Measurements from ENCODE around the gene ADAM15. TPM values are rescaled to one million over a fixed set of nuclear protein-coding genes. Genes with fewer than 3 reads are reported as not detected.

ADAM15 gene
- total RNA-seq, 1 donor from 2014 or later = 101 TPM

DNA sequence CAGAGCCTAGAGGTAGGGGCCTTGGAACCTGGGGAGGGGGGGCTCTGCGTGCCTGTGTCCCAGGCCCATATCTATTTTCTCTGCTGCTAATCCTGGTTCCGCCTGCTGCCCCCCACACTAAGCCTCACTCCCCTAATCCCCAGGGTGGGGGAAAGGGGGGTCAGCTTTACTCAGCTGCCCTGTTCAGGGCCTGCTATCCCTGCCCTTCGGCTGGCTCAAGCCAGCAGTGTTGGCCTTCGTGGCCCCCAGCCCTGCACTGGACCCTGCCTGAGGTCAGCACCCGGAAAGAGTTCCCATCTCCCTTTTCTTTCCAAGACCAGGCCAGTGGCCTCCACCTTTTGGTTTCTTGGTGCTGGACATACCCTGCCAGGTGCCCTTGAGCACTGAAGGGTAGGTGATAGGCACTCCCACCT is 40.1 kb upstream of the ADAM15 start:
- DNase-seq (ENCODE audit: missing footprints) = peak; percentile 9
- no peak for ATAC-seq
- intact Hi-C loops (cut with DNase I) = no loop called here

- no peak for DNase-seq (ENCODE audit: missing footprints)
- intact Hi-C loops (cut with DNase I) = no loop called here
- no peak for ATAC-seq
Observed at GRCh38 chr1:155011437-155012025, 39.6 kb upstream of the ADAM15 start.

GRCh38 chr1:155012026-155012546 is 39.0 kb upstream of the ADAM15 start:
- DNase-seq (ENCODE audit: missing footprints) (peak; percentile 89), ATAC-seq (peak; percentile 42)
- intact Hi-C loops (cut with DNase I) = no loop called here

- intact Hi-C loops (cut with DNase I) = no loop called here
- ATAC-seq (no peak), DNase-seq (ENCODE audit: missing footprints) (no peak)
Observed at GRCh38 chr1:155012776-155013602, 38.1 kb upstream of the ADAM15 start.

GRCh38 chr1:155013632-155014031 is 37.5 kb upstream of the ADAM15 start:
- intact Hi-C loops (cut with DNase I) = no loop called here
- DNase-seq (ENCODE audit: missing footprints) (no peak), ATAC-seq (no peak)

- ATAC-seq (no peak), DNase-seq (ENCODE audit: missing footprints) (no peak)
- intact Hi-C loops (cut with DNase I) = loop anchor here (5.0 kb wide), 1 partner anchor 43 kb away; the partner anchor contains the start of genes CKS1B and SHC1
Observed at GRCh38 chr1:155014709-155015508, 36.2 kb upstream of the ADAM15 start.

DNA sequence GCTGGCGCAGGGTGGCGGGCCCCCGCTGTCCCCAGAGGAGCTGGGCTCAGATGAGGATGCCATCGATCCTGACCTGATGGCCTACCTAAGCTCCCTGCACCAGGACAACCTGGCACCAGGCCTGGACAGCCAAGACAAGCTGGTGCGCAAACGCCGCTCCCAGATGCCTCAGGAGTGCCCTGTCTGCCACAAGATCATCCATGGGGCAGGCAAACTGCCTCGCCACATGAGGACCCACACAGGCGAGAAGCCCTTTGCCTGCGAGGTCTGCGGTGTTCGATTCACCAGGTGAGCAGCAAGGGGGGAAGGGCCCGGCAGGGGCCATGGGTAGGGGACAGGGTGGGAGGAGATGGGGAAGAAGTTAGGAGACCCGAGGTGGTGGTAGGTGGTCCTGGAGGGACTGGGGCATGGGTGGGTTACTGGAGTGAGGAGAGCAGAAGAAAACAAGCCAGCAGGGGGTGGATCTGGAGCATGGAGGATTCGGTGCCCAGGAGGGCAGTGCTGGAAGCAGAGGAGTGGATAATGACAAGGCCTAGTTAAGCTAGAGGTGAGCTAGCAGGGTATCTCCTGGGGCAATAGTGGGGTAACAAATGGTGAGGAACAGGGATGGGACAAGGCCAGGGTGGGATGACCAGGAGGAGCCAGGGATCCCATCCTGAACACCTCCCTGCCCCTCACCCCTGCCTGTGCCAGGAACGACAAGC is 35.4 kb upstream of the ADAM15 start:
- intact Hi-C loops (cut with DNase I) = loop anchor here (5.0 kb wide), 1 partner anchor 43 kb away; the partner anchor contains the start of genes CKS1B and SHC1
- DNase-seq (ENCODE audit: missing footprints) = no peak
- no peak for ATAC-seq

- no peak for DNase-seq (ENCODE audit: missing footprints)
- no peak for ATAC-seq
- intact Hi-C loops (cut with DNase I) = loop anchor here (5.0 kb wide), 1 partner anchor 44 kb away; the partner anchor contains the start of genes CKS1B and SHC1
Observed at GRCh38 chr1:155016231-155016831, 34.8 kb upstream of the ADAM15 start.

DNA sequence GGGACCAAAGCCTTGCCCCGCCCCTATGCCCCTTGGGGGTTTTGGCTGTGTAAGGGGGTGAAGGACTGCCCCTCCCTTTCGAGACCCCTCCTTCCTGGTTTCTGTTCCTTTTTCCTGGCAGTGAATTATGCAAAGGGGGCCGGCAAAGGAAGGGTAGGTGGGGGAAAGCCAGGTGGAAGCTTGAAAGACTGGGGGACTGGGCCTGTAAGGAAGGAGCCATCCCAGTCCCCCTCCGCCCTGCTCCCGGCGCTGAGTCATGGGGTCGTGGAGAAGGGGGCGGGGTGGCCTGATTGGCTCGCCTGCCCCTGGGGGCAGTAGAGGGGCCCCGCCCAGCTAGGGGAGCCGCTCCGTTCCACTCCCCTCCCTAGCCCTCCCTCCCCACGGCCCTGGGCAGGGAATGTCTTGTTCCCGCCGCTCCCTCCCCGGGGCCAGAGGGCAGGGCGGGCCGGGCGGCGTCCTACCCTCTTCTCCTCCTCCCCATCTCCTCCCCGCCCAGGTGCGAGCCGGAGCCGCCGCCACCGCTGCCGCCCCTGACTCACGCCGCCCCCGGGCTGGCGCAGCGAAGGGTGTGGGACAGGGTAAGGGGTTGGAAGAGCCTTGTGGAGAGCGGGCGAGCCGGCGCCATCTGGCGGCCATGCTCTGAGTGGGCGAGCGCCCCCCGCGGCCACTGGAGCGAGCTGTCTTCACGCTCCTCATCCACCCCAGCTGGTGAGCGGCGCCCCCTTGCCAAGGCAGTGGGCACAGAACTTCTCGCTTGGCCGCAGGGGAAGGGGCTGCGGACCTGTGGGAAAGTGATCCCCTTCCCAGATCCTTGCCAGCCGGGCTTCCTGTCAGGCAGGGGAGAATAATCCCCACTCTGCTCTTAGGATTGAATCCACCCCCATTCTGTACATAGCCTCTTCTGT is 33.8 kb upstream of the ADAM15 start:
- DNase-seq (ENCODE audit: missing footprints) (peak; percentile 95), ATAC-seq (peak; percentile 93)
- intact Hi-C loops (cut with DNase I) = loop anchor here (1.0 to 5.0 kb wide), 2 partner anchors 16 to 45 kb away; partner anchors contain the start of genes CKS1B and SHC1

- intact Hi-C loops (cut with DNase I) = loop anchor here (1.0 to 5.0 kb wide), 2 partner anchors 17 to 46 kb away; partner anchors contain the start of genes CKS1B and SHC1
- DNase-seq (ENCODE audit: missing footprints) = no peak
- no peak for ATAC-seq
Observed at GRCh38 chr1:155017946-155018316, 33.2 kb upstream of the ADAM15 start.

DNA sequence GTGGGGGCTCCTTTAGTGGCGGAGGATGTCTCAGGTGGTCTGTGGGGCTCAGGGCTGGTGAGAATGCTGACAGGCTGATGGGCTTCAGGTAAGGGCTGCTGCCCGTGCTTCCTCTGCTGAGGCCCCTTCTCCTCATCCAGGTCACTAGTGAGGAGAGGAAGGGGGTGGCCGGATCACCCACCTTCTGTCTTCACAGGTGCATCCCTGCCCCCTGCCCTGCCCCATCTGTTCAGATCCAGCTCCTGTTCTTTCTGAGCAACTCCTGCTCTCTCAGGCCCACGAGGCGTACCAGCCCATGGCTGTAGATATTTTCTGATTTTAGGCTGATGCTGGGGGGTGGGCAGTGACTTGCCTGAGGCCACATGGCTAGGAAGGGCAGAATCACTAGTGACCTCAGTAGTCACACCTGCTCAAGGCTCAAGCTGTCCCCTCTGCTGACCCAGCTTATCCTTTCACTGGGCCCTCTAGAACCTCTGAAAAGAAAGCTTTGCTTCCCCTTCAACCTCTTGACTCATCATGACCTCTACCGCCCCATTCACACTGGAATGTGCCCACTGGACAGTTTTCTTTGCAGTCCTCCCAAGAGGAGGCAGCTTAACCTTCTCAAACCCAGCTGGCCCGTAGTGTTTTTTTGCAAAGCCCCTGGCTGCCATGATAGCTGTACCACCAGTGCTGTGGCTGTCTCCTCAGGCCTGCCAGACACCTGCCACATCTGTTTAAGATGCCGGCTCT is 32.3 kb upstream of the ADAM15 start:
- ATAC-seq = no peak
- no peak for DNase-seq (ENCODE audit: missing footprints)
- intact Hi-C loops (cut with DNase I) = loop anchor here (5.0 kb wide), 1 partner anchor 46 kb away; the partner anchor contains the start of genes CKS1B and SHC1

DNA sequence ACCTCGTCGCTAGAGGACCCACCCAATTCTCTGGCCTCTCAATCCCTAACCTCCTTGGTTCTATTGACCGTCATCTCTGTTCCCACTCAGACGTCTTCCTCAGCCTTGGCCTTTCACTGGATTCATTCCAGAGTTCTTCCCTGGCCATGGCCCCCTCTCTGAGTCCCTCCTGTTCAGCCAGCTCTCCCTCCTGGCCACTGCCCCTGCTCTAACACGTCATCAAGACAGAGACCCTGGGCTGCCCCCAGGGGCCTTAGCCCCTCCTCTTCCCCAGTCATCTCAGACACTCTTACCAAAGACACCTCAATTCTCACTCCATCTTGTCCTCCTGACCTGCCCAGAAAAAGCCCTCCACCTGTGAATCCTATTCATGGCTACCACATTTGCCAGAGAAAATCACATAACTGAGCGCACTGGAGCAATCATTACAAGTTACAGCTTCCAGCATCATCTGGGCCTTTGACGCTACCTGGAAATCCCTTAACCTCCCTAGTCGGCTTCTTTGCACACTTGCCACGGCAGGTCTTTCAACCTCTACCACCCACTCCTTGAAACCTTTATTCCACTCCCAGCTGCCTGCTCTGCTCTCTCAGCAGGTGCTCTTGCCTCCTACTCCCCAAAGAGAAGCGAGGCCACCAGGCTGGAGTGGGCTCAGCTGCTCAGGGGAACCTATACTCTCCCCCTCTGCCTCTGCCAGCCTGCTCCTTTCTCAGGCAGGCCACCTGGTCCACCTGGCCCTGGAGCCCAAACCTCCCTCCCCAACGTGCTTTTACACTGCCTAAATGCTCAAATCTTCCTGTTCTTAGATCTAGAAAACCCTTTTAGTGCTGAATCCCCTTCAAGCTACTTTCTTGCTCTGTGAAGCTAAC is 31.5 kb upstream of the ADAM15 start:
- ATAC-seq = no peak
- DNase-seq (ENCODE audit: missing footprints) = no peak
- intact Hi-C loops (cut with DNase I) = loop anchor here (5.0 kb wide), 1 partner anchor 47 kb away; the partner anchor contains the start of genes CKS1B and SHC1

DNA sequence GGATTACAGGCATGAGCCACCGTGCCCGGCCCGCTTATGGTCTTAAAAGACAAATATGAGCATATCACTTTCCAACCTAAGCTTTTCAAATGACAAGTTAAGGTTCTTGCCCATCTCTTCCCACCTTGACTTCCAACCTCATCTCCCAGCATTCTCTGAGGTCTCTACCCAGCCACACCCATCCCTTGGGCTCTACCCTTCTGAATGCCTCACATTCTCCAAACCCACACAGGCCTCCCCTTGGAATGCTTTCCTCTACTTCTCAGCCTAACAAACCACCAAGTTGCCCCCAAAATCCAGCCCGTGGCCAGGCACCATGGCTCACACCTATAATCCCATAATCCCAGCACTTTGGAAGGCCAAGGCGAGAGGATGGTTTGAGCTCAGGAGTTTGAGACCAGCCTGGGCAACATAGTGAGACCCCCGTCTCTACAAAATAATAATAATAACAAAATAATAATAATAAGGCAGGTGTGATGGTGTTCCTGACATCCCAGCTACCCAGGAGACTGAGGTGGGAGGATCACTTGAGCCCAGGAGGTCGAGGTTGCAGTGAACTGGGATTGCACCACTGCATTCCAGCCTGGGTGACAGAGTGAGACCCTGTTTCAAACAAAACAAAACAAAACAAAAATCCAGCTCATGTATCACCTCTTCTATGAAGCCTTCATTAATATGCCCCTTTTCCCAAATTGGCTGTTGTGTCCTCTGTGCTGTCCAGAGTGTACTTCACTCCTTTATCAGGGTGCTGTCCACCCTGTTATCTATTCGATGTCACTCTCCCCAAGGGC is 28.8 kb upstream of the ADAM15 start:
- intact Hi-C loops (cut with DNase I) = no loop called here
- ATAC-seq = no peak
- no peak for DNase-seq (ENCODE audit: missing footprints)

DNA sequence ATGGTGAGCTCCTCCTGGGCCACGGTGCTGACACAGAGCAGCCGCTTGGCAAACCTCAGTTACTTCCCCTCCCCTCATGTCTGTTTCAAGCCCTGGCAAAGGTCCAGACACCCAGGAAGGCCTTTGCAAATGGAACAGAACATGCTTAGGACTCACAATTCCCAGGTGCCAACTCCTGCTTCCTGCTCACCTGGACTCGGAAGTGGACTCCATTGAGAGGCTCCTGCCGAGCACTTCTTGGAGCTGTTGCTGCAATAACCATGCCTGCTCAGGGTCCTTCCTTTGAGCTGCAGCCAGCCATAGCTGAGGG is 28.2 kb upstream of the ADAM15 start:
- no peak for DNase-seq (ENCODE audit: missing footprints)
- intact Hi-C loops (cut with DNase I) = no loop called here
- no peak for ATAC-seq

GRCh38 chr1:155023627-155024026 is 27.5 kb upstream of the ADAM15 start:
- intact Hi-C loops (cut with DNase I) = no loop called here
- no peak for DNase-seq (ENCODE audit: missing footprints)
- ATAC-seq = no peak
